ENCODE results near the gene NEUROD1. TPM values are rescaled to one million over a fixed set of nuclear protein-coding genes. Genes with fewer than 3 reads are reported as not detected.
A peak's percentile ranks its signal among the peaks of the same experiment; 100 is the strongest.

NEUROD1 gene
- total RNA-seq (not detected), polyA plus RNA-seq (not detected)
- long read RNA-seq, donor 1, result 0 reads
- long read RNA-seq, donor 2, result 0 reads
- long read RNA-seq, donor 3, result 0 reads

DNA sequence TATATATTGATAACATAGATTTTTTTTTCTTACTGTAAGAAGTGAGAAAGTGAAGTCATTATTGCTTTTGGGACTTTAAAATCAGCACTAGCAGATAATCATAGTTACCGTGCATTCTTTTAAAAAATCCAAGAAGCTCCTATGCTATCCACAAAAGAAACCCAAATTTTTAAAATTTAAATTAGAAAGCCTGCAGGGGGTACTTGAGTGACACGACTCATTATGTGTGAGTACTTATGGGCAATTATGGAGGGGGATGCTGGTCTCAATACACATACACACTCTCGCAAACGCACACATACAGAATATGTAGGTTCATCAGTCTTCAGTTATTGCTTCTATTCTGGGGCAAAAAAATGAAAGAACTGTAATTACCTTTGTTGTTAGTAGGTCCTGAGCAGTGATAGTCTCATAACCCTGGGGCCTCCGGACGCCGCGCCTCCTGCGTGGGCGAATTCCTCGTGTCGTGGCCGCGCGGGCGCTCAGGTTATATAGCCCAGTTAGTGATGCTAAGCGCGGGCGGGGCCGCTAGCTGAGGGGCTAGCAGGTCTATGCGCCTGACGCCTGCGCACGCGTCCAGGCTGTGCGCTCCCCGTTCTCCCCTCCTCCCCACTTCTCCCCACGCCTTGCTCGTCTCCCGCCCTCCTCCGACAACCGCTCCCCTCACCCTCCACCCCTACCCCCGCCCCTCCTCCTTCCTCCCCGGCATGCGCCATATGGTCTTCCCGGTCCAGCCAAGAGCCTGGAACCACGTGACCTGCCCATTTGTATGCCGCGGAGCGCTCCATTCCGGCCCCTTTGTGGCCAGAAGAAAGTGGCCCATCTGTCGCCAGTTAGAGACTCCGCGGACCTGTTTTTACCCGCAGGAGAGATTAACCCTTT lies at the start of gene NEUROD1:
TSS of gene NEUROD1 (minus strand) at position 463 of the 882 bp plus-strand sequence. CDS start 1,657 bp downstream, outside the sequence.
- 2 to 3% (median 2%) methylated on average over 45 of the region's 45 CpGs for WGBS, 4 donors
- Histone ChIP-seq H3K27me3 (peaks cover 40 to 98% (median 82%) of the 10 kb centered on the region in 9 donors), H3K36me3 (no peaks in the 10 kb centered on the region), H3K27ac (no peak within 1 kb of the TSS), H3K4me3 (peak within 1 kb of the TSS in 2 of 12 donors; percentile 7 to 34), H3K9me3 (no peaks in the 10 kb centered on the region), H3K4me1 (peaks cover 0 to 37% (median 6%) of the 10 kb centered on the region in 12 donors)
- DNase-seq (peak in 1 of 5 donors; percentile 61), ATAC-seq (no peak)
- intact Hi-C loops (cut with DNase I), result no loop called here
- TF ChIP-seq POLR2A (IDR thresholded peaks at IDR 0.05), result no peak
- TF ChIP-seq, protein P1, sequence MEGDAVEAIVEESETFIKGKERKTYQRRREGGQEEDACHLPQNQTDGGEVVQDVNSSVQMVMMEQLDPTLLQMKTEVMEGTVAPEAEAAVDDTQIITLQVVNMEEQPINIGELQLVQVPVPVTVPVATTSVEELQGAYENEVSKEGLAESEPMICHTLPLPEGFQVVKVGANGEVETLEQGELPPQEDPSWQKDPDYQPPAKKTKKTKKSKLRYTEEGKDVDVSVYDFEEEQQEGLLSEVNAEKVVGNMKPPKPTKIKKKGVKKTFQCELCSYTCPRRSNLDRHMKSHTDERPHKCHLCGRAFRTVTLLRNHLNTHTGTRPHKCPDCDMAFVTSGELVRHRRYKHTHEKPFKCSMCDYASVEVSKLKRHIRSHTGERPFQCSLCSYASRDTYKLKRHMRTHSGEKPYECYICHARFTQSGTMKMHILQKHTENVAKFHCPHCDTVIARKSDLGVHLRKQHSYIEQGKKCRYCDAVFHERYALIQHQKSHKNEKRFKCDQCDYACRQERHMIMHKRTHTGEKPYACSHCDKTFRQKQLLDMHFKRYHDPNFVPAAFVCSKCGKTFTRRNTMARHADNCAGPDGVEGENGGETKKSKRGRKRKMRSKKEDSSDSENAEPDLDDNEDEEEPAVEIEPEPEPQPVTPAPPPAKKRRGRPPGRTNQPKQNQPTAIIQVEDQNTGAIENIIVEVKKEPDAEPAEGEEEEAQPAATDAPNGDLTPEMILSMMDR (IDR thresholded peaks at IDR 0.05), result no peak

DNA sequence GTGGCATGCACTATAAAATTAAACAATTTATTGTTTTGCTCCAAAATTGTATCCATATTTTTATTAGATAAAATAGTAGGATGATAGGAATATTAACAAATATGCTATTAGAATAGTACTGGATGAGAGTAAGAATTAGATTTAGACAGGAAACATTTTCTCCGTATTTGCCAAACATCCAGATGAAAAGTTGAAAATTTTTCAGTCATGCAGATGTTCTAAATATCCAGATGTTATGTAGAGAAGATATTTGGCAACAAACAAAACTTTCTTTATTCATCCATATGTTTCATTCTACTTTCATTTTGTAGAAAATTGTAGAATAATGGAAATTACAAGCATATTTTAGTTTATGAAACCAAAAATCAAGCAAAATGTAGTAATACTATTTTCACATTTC lies 45.2 kb upstream of the NEUROD1 start:
- no peak for DNase-seq
- no peak for ATAC-seq

GRCh38 chr2:181724662-181725061 lies 44.3 kb upstream of the NEUROD1 start:
- Histone ChIP-seq H3K27ac (no peak overlapping the region), H3K4me3 (no peak overlapping the region), H3K36me3 (no peaks in the 10 kb centered on the region), H3K9me3 (peaks cover 0 to 3% (median 0%) of the 10 kb centered on the region in 12 donors), H3K4me1 (no peaks in the 10 kb centered on the region), H3K27me3 (peaks cover 0 to 30% (median 0%) of the 10 kb centered on the region in 9 donors)
- no peak for ATAC-seq
- intact Hi-C loops (cut with DNase I), result no loop called here
- TF ChIP-seq, protein P1 (IDR thresholded peaks at IDR 0.05), result no peak
- no peak for TF ChIP-seq POLR2A (IDR thresholded peaks at IDR 0.05)
- DNase-seq, result no peak

More for the DNA sequence above, 45.2 kb upstream of the NEUROD1 start:
- Histone ChIP-seq H3K36me3 (no peaks in the 10 kb centered on the region), H3K9me3 (peaks cover 0 to 3% (median 0%) of the 10 kb centered on the region in 12 donors), H3K4me1 (no peaks in the 10 kb centered on the region), H3K27me3 (peaks cover 0 to 30% (median 0%) of the 10 kb centered on the region in 9 donors), H3K4me3 (no peak overlapping the region), H3K27ac (no peak overlapping the region)
- no peak for TF ChIP-seq POLR2A (IDR thresholded peaks at IDR 0.05)
- TF ChIP-seq, protein P1 (IDR thresholded peaks at IDR 0.05), result no peak
- WGBS, 4 donors, result 55 to 82% (median 77%) methylated on average over 1 of the region's 1 CpG
- intact Hi-C loops (cut with DNase I), result no loop called here

DNA sequence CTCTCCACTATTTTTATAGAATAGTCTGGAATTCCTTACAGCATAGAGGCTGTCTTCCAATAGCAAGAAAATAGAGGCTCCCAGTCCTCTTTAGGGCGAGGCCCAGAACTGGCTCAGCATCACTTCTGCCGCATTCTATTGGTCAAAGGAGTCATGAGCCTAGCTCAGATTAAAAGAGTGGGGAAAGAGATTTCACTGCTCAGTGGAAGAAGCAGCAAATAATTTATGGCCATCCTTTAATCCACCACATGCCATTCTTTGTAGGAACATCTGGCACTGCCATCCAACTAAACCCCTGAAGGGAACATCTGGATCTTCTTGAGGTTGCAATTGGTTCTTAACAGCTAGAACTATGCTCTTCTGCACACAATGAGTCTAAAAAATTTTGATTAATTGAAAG lies 43.4 kb upstream of the NEUROD1 start:
- TF ChIP-seq, protein P1 (IDR thresholded peaks at IDR 0.05), result no peak
- TF ChIP-seq POLR2A (IDR thresholded peaks at IDR 0.05), result no peak
- 47 to 50% (median 47%) methylated on average over 2 of the region's 2 CpGs for WGBS, 4 donors
- Histone ChIP-seq H3K36me3 (no peaks in the 10 kb centered on the region), H3K27me3 (peaks cover 0 to 30% (median 0%) of the 10 kb centered on the region in 9 donors), H3K4me3 (no peak overlapping the region), H3K4me1 (no peaks in the 10 kb centered on the region), H3K27ac (no peak overlapping the region), H3K9me3 (peaks cover 0 to 1% (median 0%) of the 10 kb centered on the region in 12 donors)
- no peak for DNase-seq
- intact Hi-C loops (cut with DNase I), result no loop called here
- no peak for ATAC-seq

Measured in heart left ventricle (tissue), 16 donors.